ENCODE measurements around the gene EPHB2. TPM values are rescaled to one million over a fixed set of nuclear protein-coding genes. Genes with fewer than 3 reads are reported as not detected.

EPHB2 gene
- total RNA-seq, 1 experiment from 2014 or later = 0.45 TPM

- Histone ChIP-seq H3K27me3 (ENCODE audit: low read length) (no peaks in the 10 kb centered on the region), H3K4me2 (ENCODE audit: low read depth, low read length, poor library complexity, severe bottlenecking) (peak overlapping the region; percentile 56), H3K9me3 (ENCODE audit: low read length) (no peaks in the 10 kb centered on the region), H3K36me3 (ENCODE audit: insufficient read depth, low read length) (no peaks in the 10 kb centered on the region), H2AFZ (ENCODE audit: low read length) (peak overlapping the region; percentile 63; the same call in 1 of the 2 replicates), H3K27ac (ENCODE audit: low read length) (no peak overlapping the region), H3K79me2 (ENCODE audit: low read length) (no peaks in the 10 kb centered on the region), H3K4me1 (ENCODE audit: low read length) (peaks cover 32% of the 10 kb centered on the region), H4K20me1 (ENCODE audit: insufficient read depth, low read depth, low read length) (0 out of 2 replicates have a peak, but pooled peaks cover 2% of the 10 kb centered on the region), H3K9me2 (replicated peaks; ENCODE audit: insufficient read depth, low read length) (no peaks in the 10 kb centered on the region), H3K4me3 (ENCODE audit: low read length) (peak overlapping the region; percentile 34; the same call in 1 of the 2 replicates), H3K9ac (ENCODE audit: low read length) (peak overlapping the region; percentile 38; the same call in 1 of the 2 replicates)
- DNase-seq = peak; percentile 51
Observed at GRCh38 chr1:22754106-22754768, 43.6 kb downstream of the EPHB2 start.

- no peak overlapping the region for H2AFZ ChIP-seq (ENCODE audit: low read length)
- H4K20me1 ChIP-seq (ENCODE audit: insufficient read depth, low read depth, low read length) = 0 out of 2 replicates have a peak, but pooled peaks cover 4% of the 10 kb centered on the region
- no peak overlapping the region for H3K4me3 ChIP-seq (ENCODE audit: low read length)
- no peaks in the 10 kb centered on the region for H3K9me2 ChIP-seq (replicated peaks; ENCODE audit: insufficient read depth, low read length)
- no peaks in the 10 kb centered on the region for H3K36me3 ChIP-seq (ENCODE audit: insufficient read depth, low read length)
- H3K9me3 ChIP-seq (ENCODE audit: low read length) = no peaks in the 10 kb centered on the region
- no peak for DNase-seq
- no peak overlapping the region for H3K27ac ChIP-seq (ENCODE audit: low read length)
- no peak overlapping the region for H3K9ac ChIP-seq (ENCODE audit: low read length)
- H3K4me1 ChIP-seq (ENCODE audit: low read length) = peaks cover 28% of the 10 kb centered on the region
- H3K27me3 ChIP-seq (ENCODE audit: low read length) = no peaks in the 10 kb centered on the region
- no peaks in the 10 kb centered on the region for H3K79me2 ChIP-seq (ENCODE audit: low read length)
- H3K4me2 ChIP-seq (ENCODE audit: low read depth, low read length, poor library complexity, severe bottlenecking) = no peak overlapping the region
Observed at GRCh38 chr1:22754824-22755223, 44.2 kb downstream of the EPHB2 start.

GRCh38 chr1:22755641-22756040 lies 45.0 kb downstream of the EPHB2 start:
- Histone ChIP-seq H4K20me1 (ENCODE audit: insufficient read depth, low read depth, low read length) (0 out of 2 replicates have a peak, but pooled peaks cover 4% of the 10 kb centered on the region), H3K79me2 (ENCODE audit: low read length) (no peaks in the 10 kb centered on the region), H3K4me1 (ENCODE audit: low read length) (peaks cover 20% of the 10 kb centered on the region), H3K9ac (ENCODE audit: low read length) (no peak overlapping the region), H3K27ac (ENCODE audit: low read length) (no peak overlapping the region), H3K36me3 (ENCODE audit: insufficient read depth, low read length) (no peaks in the 10 kb centered on the region), H3K9me3 (ENCODE audit: low read length) (no peaks in the 10 kb centered on the region), H2AFZ (ENCODE audit: low read length) (no peak overlapping the region), H3K27me3 (ENCODE audit: low read length) (no peaks in the 10 kb centered on the region), H3K4me3 (ENCODE audit: low read length) (no peak overlapping the region), H3K9me2 (replicated peaks; ENCODE audit: insufficient read depth, low read length) (no peaks in the 10 kb centered on the region), H3K4me2 (ENCODE audit: low read depth, low read length, poor library complexity, severe bottlenecking) (no peak overlapping the region)
- no peak for DNase-seq

DNA sequence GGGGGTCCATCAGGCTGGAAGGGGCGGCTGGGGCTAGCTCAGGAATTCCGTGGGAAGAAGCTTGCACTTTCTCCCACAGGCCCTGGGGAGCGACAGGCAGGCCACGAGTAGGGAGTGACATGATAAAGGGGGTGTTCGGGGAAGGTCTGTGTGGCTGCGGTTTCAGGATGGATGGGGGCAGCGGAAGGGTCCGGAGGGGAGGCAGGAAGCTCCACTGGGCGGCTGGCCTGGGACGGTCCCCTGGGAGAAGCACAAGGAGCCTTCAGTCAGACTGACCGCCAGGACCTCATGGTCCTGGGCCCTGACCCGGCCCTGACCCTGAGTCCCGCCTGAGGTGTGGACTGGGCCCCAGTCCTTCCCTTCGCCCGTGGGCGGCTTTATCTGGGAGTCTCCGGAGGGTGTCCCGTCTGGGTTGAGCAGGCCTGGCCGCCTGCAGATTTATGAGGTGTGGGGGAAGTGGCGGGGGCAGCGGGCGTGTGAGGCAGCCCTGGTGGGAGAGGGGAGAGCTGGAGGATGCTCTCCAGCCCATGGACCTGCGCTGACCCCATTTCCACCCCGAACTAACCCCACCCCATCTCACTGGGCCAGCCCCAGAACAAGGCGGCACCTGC lies 45.6 kb downstream of the EPHB2 start:
- peaks cover 14% of the 10 kb centered on the region for H3K4me1 ChIP-seq (ENCODE audit: low read length)
- H3K27me3 ChIP-seq (ENCODE audit: low read length) = no peaks in the 10 kb centered on the region
- no peak overlapping the region for H3K27ac ChIP-seq (ENCODE audit: low read length)
- H3K79me2 ChIP-seq (ENCODE audit: low read length) = no peaks in the 10 kb centered on the region
- no peak overlapping the region for H3K9ac ChIP-seq (ENCODE audit: low read length)
- H3K9me3 ChIP-seq (ENCODE audit: low read length) = no peaks in the 10 kb centered on the region
- H2AFZ ChIP-seq (ENCODE audit: low read length) = no peak overlapping the region
- DNase-seq = no peak
- no peaks in the 10 kb centered on the region for H3K36me3 ChIP-seq (ENCODE audit: insufficient read depth, low read length)
- H3K9me2 ChIP-seq (replicated peaks; ENCODE audit: insufficient read depth, low read length) = no peaks in the 10 kb centered on the region
- H4K20me1 ChIP-seq (ENCODE audit: insufficient read depth, low read depth, low read length) = 0 out of 2 replicates have a peak, but pooled peaks cover 4% of the 10 kb centered on the region
- no peak overlapping the region for H3K4me2 ChIP-seq (ENCODE audit: low read depth, low read length, poor library complexity, severe bottlenecking)
- no peak overlapping the region for H3K4me3 ChIP-seq (ENCODE audit: low read length)

GRCh38 chr1:22760455-22760854 lies 49.8 kb downstream of the EPHB2 start:
- Histone ChIP-seq H2AFZ (ENCODE audit: low read length) (no peak overlapping the region), H4K20me1 (ENCODE audit: insufficient read depth, low read depth, low read length) (0 out of 2 replicates have a peak, but pooled peaks cover 4% of the 10 kb centered on the region), H3K36me3 (ENCODE audit: insufficient read depth, low read length) (no peaks in the 10 kb centered on the region), H3K27me3 (ENCODE audit: low read length) (no peaks in the 10 kb centered on the region), H3K4me1 (ENCODE audit: low read length) (peaks cover 3% of the 10 kb centered on the region; the same call in 1 of the 2 replicates), H3K79me2 (ENCODE audit: low read length) (no peaks in the 10 kb centered on the region), H3K4me3 (ENCODE audit: low read length) (no peak overlapping the region), H3K4me2 (ENCODE audit: low read depth, low read length, poor library complexity, severe bottlenecking) (no peak overlapping the region), H3K9me2 (replicated peaks; ENCODE audit: insufficient read depth, low read length) (no peaks in the 10 kb centered on the region), H3K9me3 (ENCODE audit: low read length) (no peaks in the 10 kb centered on the region), H3K9ac (ENCODE audit: low read length) (no peak overlapping the region), H3K27ac (ENCODE audit: low read length) (no peak overlapping the region)
- no peak for DNase-seq

DNA sequence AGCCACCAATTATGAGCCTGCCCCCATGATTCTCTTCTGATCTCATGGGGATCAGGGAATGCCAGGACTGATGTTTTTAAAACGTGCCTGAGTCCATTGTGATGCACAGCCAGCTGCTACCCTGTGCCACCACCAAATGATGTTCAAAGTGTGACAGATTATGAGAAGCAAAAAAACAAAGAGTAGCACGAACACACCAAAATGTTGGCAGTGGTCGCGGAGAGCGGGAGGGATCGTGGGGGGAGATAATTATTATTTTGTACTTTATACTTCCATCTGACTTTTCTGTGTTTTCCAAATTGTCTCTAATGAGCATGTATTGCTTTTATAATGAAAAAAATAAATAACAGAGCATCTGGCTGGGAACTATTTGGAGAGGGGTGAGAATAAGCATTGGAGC lies 50.5 kb downstream of the EPHB2 start:
- no peak overlapping the region for H3K4me2 ChIP-seq (ENCODE audit: low read depth, low read length, poor library complexity, severe bottlenecking)
- no peak overlapping the region for H3K9ac ChIP-seq (ENCODE audit: low read length)
- no peaks in the 10 kb centered on the region for H3K9me2 ChIP-seq (replicated peaks; ENCODE audit: insufficient read depth, low read length)
- DNase-seq = no peak
- no peak overlapping the region for H2AFZ ChIP-seq (ENCODE audit: low read length)
- H3K79me2 ChIP-seq (ENCODE audit: low read length) = no peaks in the 10 kb centered on the region
- H3K27ac ChIP-seq (ENCODE audit: low read length) = no peak overlapping the region
- H3K4me3 ChIP-seq (ENCODE audit: low read length) = no peak overlapping the region
- no peaks in the 10 kb centered on the region for H3K27me3 ChIP-seq (ENCODE audit: low read length)
- no peaks in the 10 kb centered on the region for H3K9me3 ChIP-seq (ENCODE audit: low read length)
- no peaks in the 10 kb centered on the region for H3K36me3 ChIP-seq (ENCODE audit: insufficient read depth, low read length)
- H3K4me1 ChIP-seq (ENCODE audit: low read length) = peaks cover 3% of the 10 kb centered on the region; the same call in 1 of the 2 replicates
- H4K20me1 ChIP-seq (ENCODE audit: insufficient read depth, low read depth, low read length) = 0 out of 2 replicates have a peak, but pooled peaks cover 4% of the 10 kb centered on the region

GRCh38 chr1:22761821-22762220 lies 51.2 kb downstream of the EPHB2 start:
- Histone ChIP-seq H3K36me3 (ENCODE audit: insufficient read depth, low read length) (no peaks in the 10 kb centered on the region), H3K4me1 (ENCODE audit: low read length) (peaks cover 3% of the 10 kb centered on the region; the same call in 1 of the 2 replicates), H2AFZ (ENCODE audit: low read length) (no peak overlapping the region), H3K4me3 (ENCODE audit: low read length) (no peak overlapping the region), H3K9ac (ENCODE audit: low read length) (no peak overlapping the region), H3K9me3 (ENCODE audit: low read length) (no peaks in the 10 kb centered on the region), H4K20me1 (ENCODE audit: insufficient read depth, low read depth, low read length) (0 out of 2 replicates have a peak, but pooled peaks cover 4% of the 10 kb centered on the region), H3K27me3 (ENCODE audit: low read length) (no peaks in the 10 kb centered on the region), H3K79me2 (ENCODE audit: low read length) (no peaks in the 10 kb centered on the region), H3K4me2 (ENCODE audit: low read depth, low read length, poor library complexity, severe bottlenecking) (no peak overlapping the region), H3K27ac (ENCODE audit: low read length) (no peak overlapping the region), H3K9me2 (replicated peaks; ENCODE audit: insufficient read depth, low read length) (no peaks in the 10 kb centered on the region)
- DNase-seq = no peak

- no peak for DNase-seq
- Histone ChIP-seq H4K20me1 (ENCODE audit: insufficient read depth, low read depth, low read length) (0 out of 2 replicates have a peak, but pooled peaks cover 4% of the 10 kb centered on the region), H3K27ac (ENCODE audit: low read length) (no peak overlapping the region), H2AFZ (ENCODE audit: low read length) (no peak overlapping the region), H3K9me3 (ENCODE audit: low read length) (no peaks in the 10 kb centered on the region), H3K36me3 (ENCODE audit: insufficient read depth, low read length) (no peaks in the 10 kb centered on the region), H3K4me1 (ENCODE audit: low read length) (peaks cover 3% of the 10 kb centered on the region; the same call in 1 of the 2 replicates), H3K4me2 (ENCODE audit: low read depth, low read length, poor library complexity, severe bottlenecking) (no peak overlapping the region), H3K79me2 (ENCODE audit: low read length) (no peaks in the 10 kb centered on the region), H3K9ac (ENCODE audit: low read length) (no peak overlapping the region), H3K27me3 (ENCODE audit: low read length) (no peaks in the 10 kb centered on the region), H3K9me2 (replicated peaks; ENCODE audit: insufficient read depth, low read length) (no peaks in the 10 kb centered on the region), H3K4me3 (ENCODE audit: low read length) (no peak overlapping the region)
Observed at GRCh38 chr1:22763487-22764200, 53.0 kb downstream of the EPHB2 start.

Data from Karpas-422 (cell line).